Measurements from ENCODE around the gene LZTS2. TPM values are rescaled to one million over a fixed set of nuclear protein-coding genes. Genes with fewer than 3 reads are reported as not detected.

The LZTS2 gene
- total RNA-seq, 1 donor from 2014 or later = 47.2 TPM

- no peak for DNase-seq (ENCODE audit: low spot score)
- intact Hi-C loops (cut with DNase I) = no loop called here
Observed at GRCh38 chr10:101042118-101042517, 42.5 kb downstream of the LZTS2 start.

GRCh38 chr10:101042667-101043362 is 43.2 kb downstream of the LZTS2 start:
- DNase-seq (ENCODE audit: low spot score) = peak; percentile 97
- intact Hi-C loops (cut with DNase I) = no loop called here

DNA sequence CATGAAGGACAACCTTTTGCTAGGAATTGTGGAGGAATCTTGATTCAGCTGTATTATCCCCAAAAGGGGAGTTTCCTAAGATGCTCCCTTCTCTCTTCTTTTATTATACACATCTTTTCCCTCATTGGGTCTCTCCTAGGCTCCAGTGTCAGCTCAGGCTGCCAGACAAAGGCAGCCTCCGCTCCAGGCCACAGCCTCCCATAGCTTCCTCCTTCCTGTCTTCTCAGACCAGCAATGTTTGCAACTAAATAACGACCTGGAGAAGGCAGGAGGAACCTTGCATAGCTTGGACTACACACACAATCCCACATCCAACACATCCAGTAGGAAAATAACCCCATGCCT is 43.7 kb downstream of the LZTS2 start:
- no peak for DNase-seq (ENCODE audit: low spot score)
- intact Hi-C loops (cut with DNase I) = no loop called here

DNA sequence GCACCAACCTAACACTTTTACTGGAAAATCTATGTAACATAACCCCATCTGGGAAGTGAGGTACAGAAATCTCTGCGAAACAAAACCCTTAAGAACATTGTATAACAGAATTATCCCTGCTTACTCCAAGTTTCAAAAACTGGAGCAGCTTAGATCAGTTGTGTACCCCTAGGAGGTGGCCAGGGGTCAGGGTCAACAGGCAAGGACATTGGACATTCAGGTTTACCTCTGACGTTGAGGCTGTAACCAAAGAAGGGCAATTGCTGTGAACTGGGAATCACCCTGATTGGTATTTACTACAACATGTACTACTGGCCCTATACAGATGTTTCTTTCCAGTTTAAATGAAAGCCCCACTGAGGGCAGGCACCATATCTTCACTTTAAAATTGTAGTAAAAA is 44.5 kb downstream of the LZTS2 start:
- intact Hi-C loops (cut with DNase I) = no loop called here
- DNase-seq (ENCODE audit: low spot score) = no peak

- intact Hi-C loops (cut with DNase I) = no loop called here
- no peak for DNase-seq (ENCODE audit: low spot score)
Observed at GRCh38 chr10:101046332-101047238, 47.0 kb downstream of the LZTS2 start.

GRCh38 chr10:101047268-101047667 is 47.7 kb downstream of the LZTS2 start:
- DNase-seq (ENCODE audit: low spot score) = no peak
- intact Hi-C loops (cut with DNase I) = no loop called here

DNA sequence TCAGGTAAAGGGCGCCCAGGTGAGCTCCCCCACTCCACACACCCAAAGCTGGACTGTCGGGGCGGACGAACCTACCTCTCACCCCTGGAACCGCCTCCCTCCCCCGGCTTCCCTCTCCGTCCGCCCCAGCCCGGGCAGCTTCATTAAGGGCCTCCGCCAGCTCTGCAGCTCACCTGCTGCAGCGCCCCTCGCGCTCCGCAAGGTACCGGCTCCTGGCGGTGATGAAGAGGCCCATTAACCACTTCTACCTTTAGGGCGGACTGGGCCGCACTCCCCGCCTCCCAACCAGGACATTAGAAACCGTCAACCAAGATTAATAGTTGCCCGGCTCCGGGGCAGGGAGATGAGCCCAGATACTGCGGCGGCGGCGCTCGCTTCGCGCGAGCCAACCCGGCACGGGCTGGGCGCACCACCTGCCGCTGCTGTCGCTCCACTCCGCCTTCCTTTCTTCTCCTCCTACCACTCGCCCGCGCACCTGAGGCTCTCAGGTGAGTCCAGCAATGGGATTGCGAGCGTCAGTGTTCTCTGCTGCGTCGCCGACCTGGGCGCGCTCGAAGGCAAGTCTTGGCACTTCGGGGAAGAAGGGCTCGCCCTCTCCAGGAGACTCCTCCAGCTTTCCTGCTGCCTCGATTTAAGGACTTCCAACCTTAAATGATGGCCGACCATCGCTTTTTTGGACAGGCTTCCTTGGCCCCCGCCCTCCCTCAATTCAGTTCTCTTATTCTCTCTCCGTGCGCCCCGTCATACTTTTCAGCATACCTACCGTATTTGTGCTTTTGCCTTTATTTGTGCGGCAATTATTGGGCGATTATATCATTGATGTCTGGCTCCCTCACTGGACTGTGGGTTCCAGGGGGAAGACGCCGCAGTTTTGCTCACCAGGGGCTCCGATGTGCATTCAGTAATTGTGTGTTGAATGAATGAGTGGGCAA is 48.6 kb downstream of the LZTS2 start:
- intact Hi-C loops (cut with DNase I) = no loop called here
- DNase-seq (ENCODE audit: low spot score) = peak; percentile 65

DNA sequence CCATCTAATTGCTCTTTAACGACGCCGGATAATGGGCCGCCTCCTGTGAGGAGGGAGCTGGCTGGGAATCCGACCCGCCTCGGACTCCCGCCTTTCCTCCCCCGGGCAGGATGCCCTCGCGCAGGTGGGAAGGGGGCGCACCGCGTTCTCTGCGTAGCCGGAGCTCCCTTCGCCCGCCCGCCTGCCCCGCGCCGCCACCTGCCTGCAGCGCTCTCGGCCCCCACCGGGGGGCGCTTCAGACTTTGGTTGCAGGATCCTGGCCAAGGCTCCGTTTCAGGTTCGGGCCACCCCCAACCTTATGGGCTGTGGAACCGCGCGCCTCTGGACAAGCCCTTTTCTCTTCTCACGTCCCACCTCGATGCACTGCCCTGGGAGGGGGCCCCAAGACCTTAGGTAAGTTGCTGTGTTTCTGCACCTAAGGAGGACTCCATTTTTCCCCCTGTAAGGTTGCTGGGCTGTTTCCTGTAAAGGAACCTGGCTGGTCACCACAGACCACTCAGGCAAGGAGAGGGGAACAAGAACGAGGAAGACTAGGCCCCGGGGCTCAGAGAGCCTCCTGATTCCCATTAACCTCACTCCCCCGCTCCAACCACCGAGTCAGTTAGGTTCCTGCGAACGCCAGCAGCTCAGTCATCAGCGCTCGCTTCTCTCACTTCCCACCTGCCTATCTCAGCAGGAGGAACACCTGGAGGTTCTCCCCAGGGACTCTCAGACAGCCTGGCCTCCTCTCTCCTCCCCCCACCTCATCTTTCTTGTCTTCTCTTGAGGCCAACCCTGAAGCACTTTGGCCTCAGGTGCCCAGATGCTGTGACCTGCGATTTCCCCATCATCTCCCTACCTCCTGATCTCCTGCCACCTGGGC is 50.8 kb downstream of the LZTS2 start:
- DNase-seq (ENCODE audit: low spot score) = peak; percentile 85
- intact Hi-C loops (cut with DNase I) = loop anchor here (5.0 kb wide), 1 partner anchor 92 kb away; no protein-coding TSS in a partner anchor

GRCh38 chr10:101052285-101052684 is 52.7 kb downstream of the LZTS2 start:
- intact Hi-C loops (cut with DNase I) = loop anchor here (5.0 kb wide), 1 partner anchor 90 kb away; no protein-coding TSS in a partner anchor
- no peak for DNase-seq (ENCODE audit: low spot score)

- intact Hi-C loops (cut with DNase I) = loop anchor here (5.0 kb wide), 1 partner anchor 89 kb away; no protein-coding TSS in a partner anchor
- DNase-seq (ENCODE audit: low spot score) = no peak
Observed at GRCh38 chr10:101053516-101053915, 53.9 kb downstream of the LZTS2 start.

GRCh38 chr10:101054351-101054750 is 54.7 kb downstream of the LZTS2 start:
- intact Hi-C loops (cut with DNase I) = loop anchor here (5.0 kb wide), 1 partner anchor 88 kb away; no protein-coding TSS in a partner anchor
- no peak for DNase-seq (ENCODE audit: low spot score)

DNA sequence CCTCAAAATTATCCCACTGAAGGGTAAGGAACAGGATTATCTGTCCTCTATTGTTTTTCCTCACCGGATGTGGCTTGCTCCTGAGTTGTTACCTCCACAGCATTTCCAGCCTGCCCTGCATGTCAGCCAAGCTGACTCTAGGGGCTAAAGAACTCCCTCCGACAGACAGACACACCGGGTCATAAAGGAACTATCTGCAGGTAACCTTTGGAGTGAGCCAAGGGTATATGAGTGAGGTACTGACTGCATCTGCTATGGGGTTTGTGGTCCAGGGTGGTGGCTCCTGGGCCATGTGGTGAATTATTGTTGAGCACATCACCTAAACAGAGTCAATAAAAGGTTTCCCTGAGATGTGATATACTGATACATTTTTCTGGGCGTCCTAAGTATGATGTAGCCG is 55.3 kb downstream of the LZTS2 start:
- DNase-seq (ENCODE audit: low spot score) = no peak
- intact Hi-C loops (cut with DNase I) = loop anchor here (5.0 kb wide), 1 partner anchor 87 kb away; no protein-coding TSS in a partner anchor

- intact Hi-C loops (cut with DNase I) = no loop called here
- no peak for DNase-seq (ENCODE audit: low spot score)
Observed at GRCh38 chr10:101055411-101055810, 55.8 kb downstream of the LZTS2 start.

DNA sequence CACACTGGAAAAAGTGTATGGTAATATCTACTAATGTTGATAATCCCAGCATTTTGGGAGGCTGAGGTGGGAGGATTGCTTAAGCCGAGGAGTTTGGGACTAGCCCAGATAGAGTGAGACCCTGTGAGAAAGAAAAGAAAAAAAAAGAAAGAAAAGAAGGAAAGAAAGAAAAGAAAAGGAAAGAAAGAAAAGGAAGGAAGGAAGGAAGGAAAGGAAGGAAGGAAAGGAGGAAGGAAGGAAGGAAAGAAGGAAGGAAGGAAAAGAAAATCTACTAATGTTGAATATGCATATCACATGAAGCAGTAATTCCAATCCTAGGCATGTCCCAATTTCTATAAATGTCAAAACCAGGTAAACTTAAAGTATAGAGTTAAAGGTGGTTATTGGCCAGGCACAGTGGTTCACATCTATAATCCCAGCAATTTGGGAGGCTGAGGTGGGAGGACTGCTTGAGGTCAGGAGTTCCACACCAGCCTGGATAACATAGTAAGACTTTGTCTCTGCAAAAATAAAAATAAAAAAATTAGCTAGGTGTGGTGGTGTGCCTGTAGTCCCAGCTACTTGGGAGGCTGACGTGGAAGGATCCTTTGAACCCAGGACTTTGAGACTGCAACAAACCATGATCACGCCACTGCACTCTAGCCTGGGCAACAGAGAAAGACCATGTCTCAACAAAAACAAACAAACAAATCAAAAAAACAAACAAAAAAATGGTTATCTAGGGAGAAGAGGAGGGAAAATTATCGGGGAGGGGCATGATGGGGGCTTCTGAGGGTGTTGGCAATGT is 57.0 kb downstream of the LZTS2 start:
- no peak for DNase-seq (ENCODE audit: low spot score)
- intact Hi-C loops (cut with DNase I) = no loop called here

All from cardiac septum (tissue), 1 donor.